ENCODE measurements around the gene ARHGEF3. TPM values are rescaled to one million over a fixed set of nuclear protein-coding genes. Genes with fewer than 3 reads are reported as not detected.
"Not testable (repeated sequence)": the region's sequence is repeated elsewhere in the genome, so short reads cannot be mapped to it uniquely, and the experiment has no call there.

ARHGEF3 gene
- total RNA-seq, 2 donors from 2014 or later: 42.9 to 102 TPM

DNA sequence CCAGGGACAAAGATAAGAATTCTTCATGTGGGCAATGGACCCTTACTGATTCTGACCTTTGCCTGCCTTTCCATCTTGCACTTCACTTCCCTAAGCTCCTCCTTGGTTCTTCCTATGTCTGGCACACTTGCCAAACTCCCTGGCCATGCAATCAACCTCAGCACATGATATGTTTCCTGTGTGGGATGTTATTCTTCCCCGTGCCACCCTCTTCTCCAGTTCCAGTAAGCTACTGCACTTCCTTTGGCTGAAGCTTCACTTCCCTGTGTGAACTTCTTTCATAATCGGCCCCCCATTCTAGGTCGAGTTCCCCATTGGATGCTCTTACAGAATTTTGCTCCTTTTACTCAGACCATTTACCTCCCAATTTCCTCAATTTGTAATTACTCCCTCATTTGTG is 108.0 kb downstream of the ARHGEF3 start:
- no peaks in the 10 kb centered on the region for H3K9me3 Mint-ChIP-seq
- H3K36me3 Mint-ChIP-seq: no peaks in the 10 kb centered on the region
- no peak for ATAC-seq
- peaks cover 33% of the 10 kb centered on the region in 2 donors for H3K4me1 Mint-ChIP-seq (ENCODE audit: low read depth in 2 of 2)
- H3K27me3 Mint-ChIP-seq: no peaks in the 10 kb centered on the region
- peak overlapping the region; percentile 84 for H3K4me3 Mint-ChIP-seq
- DNase-seq (ENCODE audit: low spot score): no peak
- H3K27ac Mint-ChIP-seq: peak overlapping the region; percentile 59 to 69

DNA sequence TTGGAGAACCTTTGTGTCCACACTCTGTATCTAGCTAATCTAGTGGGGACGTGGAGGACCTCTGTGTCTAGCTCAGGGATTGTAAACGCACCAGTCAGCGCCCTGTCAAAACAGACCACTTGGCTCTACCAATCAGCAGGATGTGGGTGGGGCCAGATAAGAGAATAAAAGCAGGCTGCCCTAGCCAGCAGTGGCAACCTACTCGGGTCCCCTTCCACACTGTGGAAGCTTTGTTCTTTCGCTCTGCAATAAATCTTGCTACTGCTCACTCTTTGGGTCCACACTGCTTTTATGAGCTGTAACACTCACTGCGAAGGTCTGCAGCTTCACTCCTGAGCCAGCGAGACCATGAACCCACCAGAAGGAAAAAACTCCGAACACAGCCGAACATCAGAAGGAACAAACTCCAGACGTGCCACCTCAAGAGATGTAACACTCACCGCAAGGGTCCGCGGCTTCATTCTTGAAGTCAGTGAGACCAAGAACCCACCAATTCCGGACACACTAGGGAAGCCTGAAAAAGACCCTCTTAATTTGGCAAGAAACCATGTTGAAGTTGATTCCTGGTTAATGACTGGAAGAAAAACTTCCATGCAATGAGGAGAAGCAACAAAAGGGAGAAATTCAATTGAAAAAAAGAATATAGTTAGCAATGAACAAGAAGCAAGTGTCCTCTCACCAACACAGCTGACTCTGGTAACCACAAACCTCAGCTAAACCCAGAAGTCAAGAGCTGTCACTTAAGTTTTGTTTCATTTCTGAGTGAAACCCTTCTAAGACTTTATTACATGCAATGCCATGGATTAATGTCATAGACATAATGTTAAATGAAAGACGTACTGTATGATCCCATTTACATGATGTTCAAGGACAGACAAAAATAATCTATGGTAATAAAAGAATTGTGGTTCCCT is 109.0 kb downstream of the ARHGEF3 start:
- H3K27me3 Mint-ChIP-seq, H3K36me3 Mint-ChIP-seq, H3K9me3 Mint-ChIP-seq: not testable (repeated sequence)
- H3K27ac Mint-ChIP-seq: peak overlapping the region; percentile 59 to 69
- peaks cover 33 to 40% of the 10 kb centered on the region in 2 donors for H3K4me1 Mint-ChIP-seq (ENCODE audit: low read depth in 2 of 2)
- ATAC-seq (peak; percentile 90 to 91), DNase-seq (ENCODE audit: low spot score) (peak; percentile 80)
- H3K4me3 Mint-ChIP-seq: peak overlapping the region; percentile 84

DNA sequence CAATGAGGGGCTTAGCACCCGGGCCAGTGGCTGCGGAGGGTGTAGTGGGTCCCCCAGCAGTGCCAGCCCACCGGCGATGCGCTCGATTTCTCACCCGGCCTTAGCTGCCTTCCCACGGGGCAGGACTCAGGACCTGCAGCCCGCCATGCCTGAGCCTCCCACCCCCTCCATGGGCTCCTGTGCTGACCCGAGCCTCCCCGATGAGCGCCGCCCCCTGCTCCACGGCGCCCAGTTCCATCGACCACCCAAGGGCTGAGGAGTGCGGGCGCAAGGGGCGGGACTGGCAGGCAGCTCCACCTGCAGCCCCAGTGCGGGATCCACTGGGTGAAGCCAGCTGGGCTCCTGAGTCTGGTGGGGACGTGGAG is 109.8 kb downstream of the ARHGEF3 start:
- not testable (repeated sequence) for H3K9me3 Mint-ChIP-seq; DNase-seq (ENCODE audit: low spot score); H3K36me3 Mint-ChIP-seq; H3K27me3 Mint-ChIP-seq; ATAC-seq
- Mint-ChIP-seq H3K4me1 (ENCODE audit: low read depth in 2 of 2) (peaks cover 33 to 40% of the 10 kb centered on the region in 2 donors), H3K27ac (peak overlapping the region in 1 of 2 donors; percentile 69), H3K4me3 (peak overlapping the region; percentile 84)

DNA sequence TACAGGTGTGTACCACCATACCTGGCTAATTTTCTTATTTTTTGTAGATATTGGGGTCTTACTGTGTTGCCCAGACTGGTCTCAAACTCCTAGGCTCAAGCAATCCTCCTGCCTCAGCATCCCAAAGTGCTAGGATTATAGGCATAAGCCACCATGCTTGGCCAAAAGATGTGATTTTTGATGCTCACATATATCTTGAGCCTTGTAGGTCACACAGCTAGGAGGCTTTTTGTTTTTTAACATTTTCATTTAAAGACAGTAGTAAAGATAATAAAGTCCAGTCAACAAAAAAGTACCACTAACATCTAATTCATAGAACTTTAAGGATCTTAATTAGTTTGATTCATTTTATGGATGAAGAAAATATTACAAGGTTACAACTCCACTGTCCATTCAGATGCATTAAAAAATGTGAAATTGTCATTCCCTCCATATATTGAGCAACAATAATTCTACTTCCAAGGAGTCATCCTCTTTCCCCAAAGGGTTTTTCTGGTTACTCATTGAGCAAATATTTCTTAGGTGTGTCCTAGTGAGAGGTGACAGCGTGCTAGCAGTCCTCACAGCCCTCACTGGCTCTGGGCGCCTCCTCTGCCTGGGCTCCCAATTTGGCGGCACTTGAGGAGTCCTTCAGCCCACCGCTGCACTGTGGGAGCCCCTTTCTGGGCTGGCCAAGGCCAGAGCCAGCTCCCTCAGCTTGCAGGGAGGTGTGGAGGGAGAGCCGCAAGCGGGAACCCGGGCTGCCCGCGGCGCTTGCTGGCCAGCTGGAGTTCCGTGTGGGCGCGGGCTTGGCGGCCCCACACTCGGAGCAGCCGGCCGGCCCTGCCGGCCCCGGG is 110.4 kb downstream of the ARHGEF3 start:
- no peaks in the 10 kb centered on the region for H3K9me3 Mint-ChIP-seq
- H3K27ac Mint-ChIP-seq: no peak overlapping the region
- no peak overlapping the region for H3K4me3 Mint-ChIP-seq
- no peaks in the 10 kb centered on the region for H3K27me3 Mint-ChIP-seq
- ATAC-seq: no peak
- no peaks in the 10 kb centered on the region for H3K36me3 Mint-ChIP-seq
- no peak for DNase-seq (ENCODE audit: low spot score)
- peaks cover 33 to 40% of the 10 kb centered on the region in 2 donors for H3K4me1 Mint-ChIP-seq (ENCODE audit: low read depth in 2 of 2)

DNA sequence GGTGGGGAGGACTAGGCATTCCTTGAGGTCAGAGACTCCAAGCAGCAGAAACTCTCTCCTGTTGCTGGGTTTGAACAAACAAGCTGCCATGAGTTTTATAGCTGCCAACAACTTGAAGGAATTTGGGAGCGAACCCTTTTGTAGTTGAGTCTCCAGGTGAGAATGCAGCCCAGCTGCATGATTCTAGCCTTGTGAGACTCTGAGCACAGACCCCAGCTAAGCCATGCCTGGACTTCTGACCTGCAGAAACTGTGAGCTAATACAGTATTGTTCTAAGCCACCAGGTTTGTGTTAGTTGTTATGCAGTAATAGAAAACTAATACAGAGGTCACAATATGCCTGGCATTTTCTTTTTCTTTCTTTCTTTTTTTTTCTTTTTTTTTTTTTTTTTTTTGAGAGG is 112.4 kb downstream of the ARHGEF3 start:
- H3K4me3 Mint-ChIP-seq: no peak overlapping the region
- H3K27me3 Mint-ChIP-seq: no peaks in the 10 kb centered on the region
- peaks cover under 1% of the 10 kb centered on the region for H3K36me3 Mint-ChIP-seq
- no peaks in the 10 kb centered on the region for H3K9me3 Mint-ChIP-seq
- H3K4me1 Mint-ChIP-seq (ENCODE audit: low read depth in 2 of 2): peaks cover 19 to 26% of the 10 kb centered on the region in 2 donors
- no peak for ATAC-seq
- no peak for DNase-seq (ENCODE audit: low spot score)
- H3K27ac Mint-ChIP-seq: no peak overlapping the region

DNA sequence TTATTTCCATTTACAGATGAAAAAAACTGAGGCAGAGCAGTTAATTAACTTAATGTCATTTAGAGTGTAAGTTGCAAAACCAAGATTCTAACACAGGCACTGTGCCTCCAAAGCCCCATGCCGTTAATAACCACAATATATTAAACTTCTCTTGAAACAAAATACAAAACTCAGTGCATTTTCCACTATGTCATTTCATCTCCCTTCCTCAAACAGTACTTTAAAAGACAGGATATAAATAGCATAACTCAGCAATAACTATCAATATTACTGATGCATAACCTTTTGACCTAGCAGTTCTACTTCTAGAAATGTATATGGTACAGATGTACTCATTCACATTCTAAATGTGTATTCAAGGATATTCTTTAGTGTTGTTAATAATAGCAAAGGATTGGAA is 113.6 kb downstream of the ARHGEF3 start:
- no peaks in the 10 kb centered on the region for H3K27me3 Mint-ChIP-seq
- H3K36me3 Mint-ChIP-seq: peaks cover 6% of the 10 kb centered on the region
- H3K4me3 Mint-ChIP-seq: no peak overlapping the region
- no peaks in the 10 kb centered on the region for H3K9me3 Mint-ChIP-seq
- peaks cover 12 to 16% of the 10 kb centered on the region in 2 donors for H3K4me1 Mint-ChIP-seq (ENCODE audit: low read depth in 2 of 2)
- DNase-seq (ENCODE audit: low spot score) (no peak), ATAC-seq (no peak)
- H3K27ac Mint-ChIP-seq: no peak overlapping the region

DNA sequence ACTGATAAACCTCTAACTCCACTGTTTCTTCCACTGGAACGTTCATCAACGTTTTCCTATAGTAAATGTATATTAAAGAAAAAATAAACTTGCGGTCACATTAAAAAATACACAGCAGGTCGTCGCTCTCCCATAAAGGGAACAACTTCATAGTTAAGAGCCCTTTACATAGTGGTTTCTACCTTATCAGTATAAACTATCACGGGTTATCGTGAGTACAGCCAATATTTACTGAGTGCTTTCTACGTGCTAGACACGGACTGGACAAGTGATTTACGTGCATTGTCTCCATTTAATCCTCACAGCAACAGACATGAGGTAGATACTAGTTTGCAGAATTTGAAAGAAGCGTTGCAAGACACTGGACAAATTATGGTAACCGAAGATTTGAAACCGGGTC is 117.7 kb downstream of the ARHGEF3 start:
- no peak for ATAC-seq
- H3K9me3 Mint-ChIP-seq: no peaks in the 10 kb centered on the region
- H3K27me3 Mint-ChIP-seq: no peaks in the 10 kb centered on the region
- DNase-seq (ENCODE audit: low spot score): no peak
- H3K4me1 Mint-ChIP-seq (ENCODE audit: low read depth in 2 of 2): peaks cover 17 to 31% of the 10 kb centered on the region in 2 donors
- peaks cover 20% of the 10 kb centered on the region for H3K36me3 Mint-ChIP-seq
- peak overlapping the region; percentile 56 to 79 for H3K27ac Mint-ChIP-seq
- H3K4me3 Mint-ChIP-seq: peak overlapping the region; percentile 62

DNA sequence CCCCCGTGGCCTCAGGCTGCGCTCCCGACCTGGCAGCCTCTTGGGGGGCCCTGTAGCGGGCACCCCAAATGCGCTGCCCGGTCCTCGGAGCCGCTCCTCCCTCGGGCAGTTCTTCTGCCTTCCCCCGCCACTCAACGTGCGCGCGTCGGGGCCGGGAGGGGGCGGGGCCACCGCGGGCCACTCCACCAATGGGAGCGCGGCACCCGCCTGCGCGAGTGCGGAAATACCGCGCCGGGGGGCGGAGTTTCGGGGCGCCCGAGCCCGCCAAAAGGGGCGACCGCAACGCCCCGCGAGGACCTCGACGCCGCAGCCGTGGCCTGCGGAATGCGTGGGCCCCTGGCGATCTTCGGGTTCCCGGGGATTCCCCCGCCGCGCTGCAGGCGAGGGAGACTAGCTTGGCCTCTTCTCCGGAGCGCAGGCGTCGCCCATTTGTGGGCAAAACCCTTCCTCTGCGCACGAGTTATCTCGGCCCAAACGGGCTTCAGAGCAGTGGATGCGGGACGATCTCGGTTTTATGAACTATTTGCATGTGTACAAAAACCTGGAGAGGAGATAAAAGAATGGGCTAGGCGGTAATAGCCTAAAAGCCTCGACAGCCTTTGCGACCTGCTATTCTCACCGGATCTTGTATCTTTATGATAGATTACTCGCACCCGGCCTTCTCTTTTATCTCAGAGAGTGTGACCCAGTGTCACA is 118.5 kb downstream of the ARHGEF3 start, which contains the start of gene TASOR:
TSS of gene TASOR (minus strand) at position 144 of the 696 bp plus-strand sequence. CDS start 259 bp downstream, outside the sequence.
- ATAC-seq: peak; percentile 95
- Mint-ChIP-seq H3K9me3 (no peaks in the 10 kb centered on the region), H3K4me1 (ENCODE audit: low read depth in 2 of 2) (peaks cover 20 to 31% of the 10 kb centered on the region in 2 donors), H3K4me3 (peak within 1 kb of the TSS; percentile 98), H3K27me3 (no peaks in the 10 kb centered on the region), H3K27ac (peak within 1 kb of the TSS; percentile 90 to 95), H3K36me3 (peaks cover 20% of the 10 kb centered on the region)
- DNase-seq (ENCODE audit: low spot score): peak; percentile 92

DNA sequence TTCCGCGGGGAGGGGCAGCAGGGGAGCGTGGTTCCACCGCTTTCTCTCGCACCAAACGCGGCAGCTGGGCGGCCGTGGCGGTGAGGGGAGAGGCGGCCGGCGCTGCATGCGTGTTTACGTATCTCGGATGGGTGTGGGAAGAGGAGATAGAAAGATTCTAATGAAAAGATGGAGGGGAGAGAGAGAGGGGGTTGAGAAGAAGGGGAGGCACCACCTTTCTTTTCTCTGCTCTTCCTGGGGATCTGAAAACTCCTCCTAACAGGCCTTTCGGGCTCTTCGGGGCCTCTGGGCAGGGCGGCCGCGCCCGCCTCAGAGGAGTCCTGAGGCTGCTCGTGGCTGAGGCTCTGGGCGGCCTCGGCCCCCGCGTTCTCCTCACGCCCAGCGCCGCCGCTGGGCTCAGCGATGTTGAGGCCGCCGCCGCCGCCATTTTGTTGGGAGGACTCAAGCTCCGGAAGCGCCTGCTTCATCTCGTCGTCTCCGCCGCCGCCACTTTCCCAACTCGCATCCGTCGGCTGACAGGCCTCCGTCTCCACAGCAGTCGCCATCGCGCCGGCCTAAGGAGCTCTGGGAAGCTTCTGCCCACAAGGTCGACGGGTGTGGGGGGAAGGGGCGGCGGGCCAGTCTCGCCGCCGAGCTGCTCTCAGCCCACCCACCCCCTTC is 119.2 kb downstream of the ARHGEF3 start:
- Mint-ChIP-seq H3K4me1 (ENCODE audit: low read depth in 2 of 2) (peaks cover 24 to 33% of the 10 kb centered on the region in 2 donors), H3K4me3 (peak overlapping the region; percentile 98), H3K27me3 (no peaks in the 10 kb centered on the region), H3K36me3 (peaks cover 24% of the 10 kb centered on the region), H3K9me3 (no peaks in the 10 kb centered on the region), H3K27ac (peak overlapping the region; percentile 90 to 95)
- DNase-seq (ENCODE audit: low spot score) (peak; percentile 87), ATAC-seq (peak; percentile 83 to 85)

DNA sequence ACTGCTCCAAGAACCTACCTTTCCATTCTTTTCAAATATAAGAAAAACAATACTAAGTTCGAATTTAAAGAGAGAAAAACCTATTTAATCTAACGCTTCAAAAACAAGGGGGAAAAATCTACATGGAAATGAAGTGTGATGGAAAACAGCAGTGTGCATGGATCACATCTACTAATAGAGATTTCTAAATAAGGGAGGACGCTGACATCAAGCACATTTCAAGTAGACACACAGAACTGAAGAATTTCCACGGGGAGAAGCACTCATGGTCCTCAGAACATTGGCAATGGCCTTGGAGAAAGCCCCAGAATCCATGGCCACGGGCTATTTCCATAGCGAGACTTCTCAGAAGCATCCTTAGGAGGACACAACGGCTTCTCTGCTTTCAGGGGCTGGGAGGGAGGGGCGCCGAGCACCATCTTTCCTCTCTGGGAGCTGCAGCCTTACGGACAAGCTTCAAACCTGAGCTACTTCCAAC is 119.7 kb downstream of the ARHGEF3 start:
- DNase-seq (ENCODE audit: low spot score): no peak
- Mint-ChIP-seq H3K27ac (peak overlapping the region; percentile 90 to 95), H3K27me3 (no peaks in the 10 kb centered on the region), H3K9me3 (no peaks in the 10 kb centered on the region), H3K4me1 (ENCODE audit: low read depth in 2 of 2) (peaks cover 29 to 39% of the 10 kb centered on the region in 2 donors), H3K36me3 (peaks cover 27% of the 10 kb centered on the region), H3K4me3 (peak overlapping the region; percentile 98)
- no peak for ATAC-seq

DNA sequence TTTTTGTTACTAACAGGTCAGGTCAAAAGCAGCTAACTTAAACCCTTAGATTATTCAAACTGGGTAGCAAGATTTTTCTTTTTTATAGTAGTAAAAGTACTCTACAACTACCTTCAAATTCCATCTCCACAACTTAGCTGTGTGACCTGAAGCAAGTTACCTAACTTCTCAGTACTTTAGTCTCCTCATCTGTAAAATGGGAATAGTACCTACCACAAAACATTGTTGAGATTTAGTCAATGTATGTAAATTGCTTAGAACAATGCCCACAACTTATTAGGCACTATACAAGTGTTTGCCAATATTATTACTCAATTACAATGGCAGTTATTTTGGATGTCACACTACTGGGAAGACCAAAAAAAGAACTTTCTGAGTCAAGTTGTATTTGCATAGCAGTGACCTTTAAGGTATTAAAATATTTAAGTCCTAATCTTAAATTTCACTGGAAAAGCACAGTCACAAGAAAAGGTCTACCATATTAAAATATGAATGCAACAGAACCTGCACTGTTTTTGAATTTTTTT is 121.6 kb downstream of the ARHGEF3 start:
- Mint-ChIP-seq H3K4me1 (ENCODE audit: low read depth in 2 of 2) (peaks cover 29 to 40% of the 10 kb centered on the region in 2 donors), H3K4me3 (no peak overlapping the region), H3K9me3 (no peaks in the 10 kb centered on the region), H3K27me3 (no peaks in the 10 kb centered on the region), H3K36me3 (peaks cover 27% of the 10 kb centered on the region), H3K27ac (no peak overlapping the region)
- no peak for DNase-seq (ENCODE audit: low spot score)
- ATAC-seq: no peak

Data from natural killer cell treated with Interleukin-12 subunit alpha and Interleukin-12 subunit beta and Interleukin-15 and Interleukin-18, amount 100 ng/mL, for 72 hours (primary cell).